GM12875 (cell line): ENCODE data around the gene HAPLN1.

Source experiments
- H3K4me3 ChIP-seq: one replicate; pipeline ENCODE4 v1.5.1; 2011; ENCODE audit warnings: low read depth, low read length, control low read depth
- CTCF ChIP-seq: IDR thresholded peaks from 2 replicates; pipeline ENCODE4 v1.5.1; 2011; ENCODE audit warnings: low read depth, mild to moderate bottlenecking, control low read depth, inconsistent platforms, low read length, moderate library complexity, borderline replicate concordance; ENCODE audit not compliant: insufficient read depth

The HAPLN1 gene

GRCh38 chr5:83672646-83673045, 48.0 kb downstream of the HAPLN1 start:
- no peak for TF ChIP-seq CTCF
- no peak overlapping the region for H3K4me3 ChIP-seq

GRCh38 chr5:83672158-83672557, 48.5 kb downstream of the HAPLN1 start:
- TF ChIP-seq CTCF = no peak
- no peak overlapping the region for H3K4me3 ChIP-seq

- no peak for TF ChIP-seq CTCF
- no peak overlapping the region for H3K4me3 ChIP-seq
These were observed 55.0 kb downstream of the HAPLN1 start for GRCh38 chr5:83665631-83666030.

- TF ChIP-seq CTCF = no peak
- no peak overlapping the region for H3K4me3 ChIP-seq
These were observed 58.1 kb downstream of the HAPLN1 start for GRCh38 chr5:83662558-83662957.

- H3K4me3 ChIP-seq = no peak overlapping the region
- no peak for TF ChIP-seq CTCF
These were observed 62.7 kb downstream of the HAPLN1 start for GRCh38 chr5:83657807-83658525.

- H3K4me3 ChIP-seq = no peak overlapping the region
- TF ChIP-seq CTCF = no peak
These were observed 66.1 kb downstream of the HAPLN1 start for GRCh38 chr5:83654427-83654994.

- TF ChIP-seq CTCF = no peak
- H3K4me3 ChIP-seq = no peak overlapping the region
These were observed 67.0 kb downstream of the HAPLN1 start for GRCh38 chr5:83653669-83654068.
